Retina (tissue), 1 donor: ENCODE data around the gene SLC35F4.
"Not testable (repeated sequence)": the region's sequence is repeated elsewhere in the genome, so short reads cannot be mapped to it uniquely, and the experiment has no call there.

Experiments used
- DNase-seq: peaks from one replicate; pipeline ENCODE4 v3.0.0-alpha.2; 2016

SLC35F4 gene

DNA sequence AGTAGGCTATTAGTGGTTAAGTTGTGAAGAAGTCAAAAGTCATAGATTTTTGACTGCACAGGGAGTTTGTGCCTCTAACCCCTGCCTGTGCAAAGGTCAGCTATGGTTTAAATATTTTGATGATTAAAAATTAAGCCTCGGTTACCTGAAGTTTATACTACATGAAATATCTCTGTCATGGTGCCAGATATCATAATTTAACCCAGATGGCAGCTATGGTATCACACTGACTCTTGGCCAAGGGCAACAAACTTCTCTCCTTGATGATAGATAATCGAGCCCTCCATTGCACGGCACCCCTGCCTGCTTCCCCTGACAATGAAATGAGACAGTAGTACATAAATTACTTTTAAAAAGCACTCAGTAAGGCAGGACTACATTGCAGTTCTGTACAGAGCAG, 80.8 kb downstream of the SLC35F4 start:
- DNase-seq, result no peak

DNA sequence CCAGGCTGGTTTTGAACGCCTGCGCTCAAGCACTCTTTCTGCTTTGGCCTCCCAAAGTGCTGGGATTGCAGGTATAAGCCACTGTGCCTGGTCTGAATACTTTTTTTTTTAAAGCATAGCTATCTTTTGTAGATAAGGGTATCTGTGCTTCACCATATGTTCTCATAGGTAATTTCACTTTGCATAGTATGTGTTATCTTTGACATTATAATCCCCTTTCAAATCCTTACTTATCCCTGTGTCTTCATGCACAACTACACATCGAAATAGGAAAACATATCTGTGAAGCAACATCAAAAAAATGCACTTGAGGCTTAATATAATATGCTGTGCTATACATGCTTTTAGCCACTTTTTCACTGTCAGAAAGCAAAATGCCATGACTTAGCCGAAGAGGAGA, 94.1 kb downstream of the SLC35F4 start:
- no peak for DNase-seq

DNA sequence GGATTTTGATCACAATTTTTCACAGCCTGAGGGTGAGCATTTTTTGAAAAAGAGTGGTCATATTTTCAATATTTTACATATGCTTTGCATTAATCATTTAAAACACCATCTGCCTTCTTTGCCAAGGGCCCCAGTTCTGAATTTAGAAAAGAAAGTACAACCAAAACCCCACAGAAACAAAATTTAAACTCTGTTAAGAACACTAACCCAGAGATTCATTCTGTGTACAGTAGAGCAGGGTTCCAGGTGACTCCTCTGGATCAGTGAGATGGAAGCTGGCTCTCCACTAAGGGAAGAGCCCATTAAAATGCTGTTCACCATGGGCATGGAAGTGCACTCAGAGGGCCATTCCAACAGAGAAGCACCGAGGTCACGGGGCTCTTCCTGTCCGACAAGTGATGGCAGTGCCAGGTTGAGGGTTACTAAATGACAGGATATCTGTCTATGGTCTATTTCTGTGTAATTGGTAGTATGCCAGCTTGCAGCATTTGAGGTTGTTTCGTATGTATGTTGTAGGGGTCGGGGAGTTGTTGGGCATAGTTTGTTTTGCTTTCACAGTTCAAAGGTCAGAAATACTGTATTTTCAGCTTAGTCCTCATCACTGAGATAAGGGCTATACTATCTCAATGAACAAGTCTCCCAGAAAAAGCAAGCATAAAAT, 95.9 kb downstream of the SLC35F4 start:
- no peak for DNase-seq

DNA sequence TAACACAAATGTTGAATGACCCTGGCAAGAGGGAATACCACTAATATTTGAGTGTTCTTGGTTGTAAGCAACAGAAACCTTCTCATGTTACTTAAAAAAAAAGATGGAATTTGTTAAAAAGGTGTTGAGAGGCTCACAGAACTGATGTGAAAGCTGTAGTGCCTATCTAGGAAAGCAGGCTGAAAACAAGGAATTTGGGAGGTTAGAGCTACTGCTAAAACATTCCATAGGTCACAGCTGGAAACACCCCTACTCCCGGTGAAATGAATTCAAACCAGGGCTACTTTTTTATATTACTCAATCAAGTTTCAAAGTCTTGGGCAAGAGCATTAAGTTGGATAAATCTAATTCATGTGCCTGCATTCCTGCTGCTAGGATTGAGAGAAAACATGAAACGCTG, 104.1 kb downstream of the SLC35F4 start:
- no peak for DNase-seq

DNA sequence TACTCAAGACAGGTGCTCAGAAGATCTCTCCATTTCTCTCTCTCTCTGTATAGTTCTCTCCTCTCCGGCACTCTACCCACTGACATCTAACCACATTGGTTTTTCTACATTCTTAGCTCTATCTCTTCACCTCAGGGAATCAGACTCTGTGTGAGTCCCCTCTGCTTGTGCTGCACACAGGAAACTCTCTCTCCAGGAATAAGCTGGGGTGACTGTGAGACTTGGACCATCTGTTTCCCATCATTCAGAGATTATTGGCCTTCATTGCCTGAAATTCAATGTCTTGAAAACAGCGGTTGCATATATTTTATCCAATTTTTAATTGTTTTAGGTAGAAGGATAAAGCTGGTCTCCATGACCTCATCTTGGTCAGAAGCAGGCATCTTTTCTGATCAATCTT, 105.0 kb downstream of the SLC35F4 start:
- DNase-seq, result no peak

- peak; percentile 22 for DNase-seq
Measured at GRCh38 chr14:57755018-57755521, 110.8 kb downstream of the SLC35F4 start.

GRCh38 chr14:57754527-57754926, 111.4 kb downstream of the SLC35F4 start:
- peak; percentile 5 for DNase-seq

- no peak for DNase-seq
Measured at GRCh38 chr14:57753821-57754220, 112.1 kb downstream of the SLC35F4 start.

- DNase-seq, result not testable (repeated sequence)
Measured at GRCh38 chr14:57752142-57752695, 113.7 kb downstream of the SLC35F4 start.

- no peak for DNase-seq
Measured at GRCh38 chr14:57751400-57751799, 114.5 kb downstream of the SLC35F4 start.

GRCh38 chr14:57749267-57749666, 116.6 kb downstream of the SLC35F4 start:
- DNase-seq, result no peak

- no peak for DNase-seq
Measured at GRCh38 chr14:57748279-57748678, 117.6 kb downstream of the SLC35F4 start.

- DNase-seq, result no peak
Measured at GRCh38 chr14:57747036-57747435, 118.9 kb downstream of the SLC35F4 start.

- DNase-seq, result no peak
Measured at GRCh38 chr14:57746563-57746962, 119.3 kb downstream of the SLC35F4 start.

DNA sequence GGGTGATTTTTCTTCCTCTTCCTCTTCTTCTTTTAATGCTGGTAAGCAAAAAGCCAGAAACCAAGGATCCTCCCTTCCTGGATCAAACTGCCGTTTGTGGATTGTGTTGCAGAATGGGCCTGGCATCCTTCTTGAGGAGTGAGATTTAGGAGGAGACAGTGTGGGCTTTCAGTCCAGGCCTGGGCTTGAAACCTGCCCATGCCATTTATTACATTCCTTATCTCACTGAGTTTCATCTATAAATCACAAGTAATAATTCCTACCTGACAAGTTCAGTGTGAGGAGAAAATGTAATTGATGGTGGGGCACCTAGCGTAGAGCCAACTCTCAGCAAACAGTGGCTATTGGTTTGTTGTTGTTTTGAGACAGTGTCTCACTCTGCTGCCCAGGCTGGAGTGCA, 126.4 kb downstream of the SLC35F4 start:
- DNase-seq, result no peak

GRCh38 chr14:57737598-57737997, 128.3 kb downstream of the SLC35F4 start:
- no peak for DNase-seq

GRCh38 chr14:57736391-57736790, 129.5 kb downstream of the SLC35F4 start:
- DNase-seq, result no peak

GRCh38 chr14:57735276-57735675, 130.6 kb downstream of the SLC35F4 start:
- no peak for DNase-seq

GRCh38 chr14:57732463-57733285, 133.2 kb downstream of the SLC35F4 start:
- no peak for DNase-seq

- no peak for DNase-seq
Measured at GRCh38 chr14:57729208-57730187, 136.4 kb downstream of the SLC35F4 start.

- no peak for DNase-seq
Measured at GRCh38 chr14:57725399-57726077, 140.4 kb downstream of the SLC35F4 start.

DNA sequence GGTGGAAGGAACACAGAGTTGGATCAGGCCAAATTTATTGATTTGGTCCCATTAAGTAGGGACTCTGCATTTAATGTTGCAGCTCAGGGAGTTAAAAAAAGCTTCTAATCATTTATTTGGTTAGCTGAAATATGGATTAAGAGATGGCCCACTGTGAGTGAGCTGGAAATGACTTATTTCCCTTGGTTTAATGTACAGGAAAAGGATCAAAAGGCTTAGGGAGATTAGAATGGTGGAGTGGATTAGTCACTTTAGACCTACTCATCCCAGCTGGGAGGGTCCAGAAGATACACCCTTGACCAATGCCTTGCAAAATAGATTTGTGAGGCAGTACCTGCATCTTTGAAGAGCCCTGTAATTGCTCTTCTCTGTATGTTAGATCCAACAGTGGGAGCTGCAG, 143.8 kb downstream of the SLC35F4 start:
- DNase-seq, result not testable (repeated sequence)
